HG03108 (cell line): ENCODE results near the gene ABCD3.
A peak's percentile ranks its signal among the peaks of the same experiment; 100 is the strongest.
"Not testable (repeated sequence)": the region's sequence is repeated elsewhere in the genome, so short reads cannot be mapped to it uniquely, and the experiment has no call there.

ENCODE experiments used
- ATAC-seq: cut with Tn5 transposase; IDR thresholded peaks from one replicate; pipeline ENCODE4 v1.9.1; 2021; ENCODE audit warnings: moderate library complexity; ENCODE audit not compliant: unreplicated experiment

Gene ABCD3

GRCh38 chr1:94411237-94411636 lies 7.0 kb upstream of the ABCD3 start:
- ATAC-seq, result peak; percentile 67

- no peak for ATAC-seq
These were observed 4.9 kb upstream of the ABCD3 start for GRCh38 chr1:94413311-94413710.

- ATAC-seq, result no peak
These were observed 1.1 kb upstream of the ABCD3 start for GRCh38 chr1:94416901-94417727.

GRCh38 chr1:94417728-94417977 lies 536 bp upstream of the ABCD3 start:
- no peak for ATAC-seq

GRCh38 chr1:94418664-94419655 lies 771 bp downstream of the ABCD3 start:
- peak; percentile 15 for ATAC-seq

GRCh38 chr1:94422115-94422820 lies 4.1 kb downstream of the ABCD3 start:
- ATAC-seq, result no peak

GRCh38 chr1:94425821-94426484 lies 7.8 kb downstream of the ABCD3 start:
- ATAC-seq, result no peak

GRCh38 chr1:94426485-94426870 lies 8.3 kb downstream of the ABCD3 start:
- not testable (repeated sequence) for ATAC-seq

- ATAC-seq, result no peak
These were observed 10.3 kb downstream of the ABCD3 start for GRCh38 chr1:94428441-94428840.

- not testable (repeated sequence) for ATAC-seq
These were observed 10.8 kb downstream of the ABCD3 start for GRCh38 chr1:94428927-94429528.

GRCh38 chr1:94430066-94430465 lies 11.9 kb downstream of the ABCD3 start:
- ATAC-seq, result not testable (repeated sequence)

GRCh38 chr1:94433866-94434265 lies 15.7 kb downstream of the ABCD3 start:
- ATAC-seq, result no peak

- ATAC-seq, result no peak
These were observed 16.3 kb downstream of the ABCD3 start for GRCh38 chr1:94434365-94435045.

- ATAC-seq, result no peak
These were observed 20.6 kb downstream of the ABCD3 start for GRCh38 chr1:94438692-94439276.

GRCh38 chr1:94440088-94440487 lies 21.9 kb downstream of the ABCD3 start:
- ATAC-seq, result no peak

- ATAC-seq, result not testable (repeated sequence)
These were observed 24.9 kb downstream of the ABCD3 start for GRCh38 chr1:94443067-94443466.

- not testable (repeated sequence) for ATAC-seq
These were observed 26.6 kb downstream of the ABCD3 start for GRCh38 chr1:94444819-94445218.

GRCh38 chr1:94445733-94446132 lies 27.5 kb downstream of the ABCD3 start:
- not testable (repeated sequence) for ATAC-seq

GRCh38 chr1:94446177-94446576 lies 28.0 kb downstream of the ABCD3 start:
- not testable (repeated sequence) for ATAC-seq
